Spinal cord (tissue), 10 donors: ENCODE measurements around the gene APOA4. TPM values are rescaled to one million over a fixed set of nuclear protein-coding genes. Genes with fewer than 3 reads are reported as not detected.
A peak's percentile ranks its signal among the peaks of the same experiment; 100 is the strongest.
"Not testable (repeated sequence)": the region's sequence is repeated elsewhere in the genome, so short reads cannot be mapped to it uniquely, and the experiment has no call there.

Source experiments
- DNase-seq, 6 donors: peaks; one replicate each; pipeline versions ENCODE4 v3.0.0 to v3.0.0-alpha.2; 2013 to 2015; ENCODE audit warnings: low spot score in 6 of 6, low read depth in 4 of 6
- H3K27ac ChIP-seq: one replicate; pipeline ENCODE4 v1.5.1; 2013; ENCODE audit warnings: low read depth, low read length, control low read depth
- H3K27me3 ChIP-seq: one replicate; pipeline ENCODE4 v1.6.1; 2013; ENCODE audit warnings: low read length; ENCODE audit not compliant: control insufficient read depth, insufficient read depth
- H3K36me3 ChIP-seq: one replicate; pipeline ENCODE4 v1.6.1; 2013; ENCODE audit warnings: low read length; ENCODE audit not compliant: control insufficient read depth, insufficient read depth
- H3K4me1 ChIP-seq: one replicate; pipeline ENCODE4 v1.6.1; 2013; ENCODE audit warnings: low read length; ENCODE audit not compliant: control insufficient read depth, insufficient read depth
- H3K4me3 ChIP-seq: one replicate; pipeline ENCODE4 v1.5.1; 2013; ENCODE audit warnings: low read depth, low read length, control low read depth
- H3K9me3 ChIP-seq: one replicate; pipeline ENCODE4 v1.6.1; 2013; ENCODE audit warnings: low read length; ENCODE audit not compliant: control insufficient read depth, insufficient read depth
- WGBS: methylation state at CpG from one replicate; pipeline ENCODE4 v1.1.5; 2013; ENCODE audit warnings: missing lambda C conversion rate; ENCODE audit not compliant: insufficient coverage; 5-methylcytosine and 5-hydroxymethylcytosine counted together
- polyA plus RNA-seq, 2 donors: library from polyadenylated mRNA; unstranded; fragments of 120-200 nt; gene quantifications; one replicate each; pipeline ENCODE4 v1.2.1, GENCODE V29; 2013; ENCODE audit not compliant: insufficient read length in 2 of 2
- total RNA-seq, 2 donors: library from RNA; depleted of rRNA in 1 of 2; stranded (reverse); fragments of 120-200 nt in 1 of 2; fragments of >200 nt in 1 of 2; gene quantifications; one replicate each; pipeline versions ENCODE4 v1.2.3 to v1.2.4, GENCODE V29; 2013 to 2014
- donor health status: healthy.

The APOA4 gene
- total and polyA plus RNA-seq, 4 donors, result not detected

- Histone ChIP-seq H3K27ac (no peak overlapping the region), H3K4me1 (peaks cover 39% of the 10 kb centered on the region), H3K36me3 (peaks cover 10% of the 10 kb centered on the region), H3K9me3 (no peaks in the 10 kb centered on the region), H3K27me3 (no peaks in the 10 kb centered on the region), H3K4me3 (no peak overlapping the region)
- 40% methylated on average over 4 of the region's 6 CpGs for WGBS
- peak in 1 of 6 donors; percentile 10 for DNase-seq
Measured at GRCh38 chr11:116840224-116840745, 17.2 kb upstream of the APOA4 start.

GRCh38 chr11:116838321-116839084, 15.4 kb upstream of the APOA4 start:
- H3K9me3 ChIP-seq, result no peaks in the 10 kb centered on the region
- H3K27ac ChIP-seq, result peak overlapping the region; percentile 82
- peaks cover 49% of the 10 kb centered on the region for H3K4me1 ChIP-seq
- no peaks in the 10 kb centered on the region for H3K27me3 ChIP-seq
- peaks cover under 1% of the 10 kb centered on the region for H3K36me3 ChIP-seq
- DNase-seq, result no peak
- no peak overlapping the region for H3K4me3 ChIP-seq
- WGBS, result 87% methylated on average over 4 of the region's 6 CpGs

GRCh38 chr11:116837231-116838091, 14.4 kb upstream of the APOA4 start, which contains the start of gene APOA1:
Gene APOA1, minus strand, starts transcription at chr11:116837622. Its CDS starts 235 bp downstream, at chr11:116837387.
- Histone ChIP-seq H3K36me3 (no peaks in the 10 kb centered on the region), H3K9me3 (no peaks in the 10 kb centered on the region), H3K4me1 (peaks cover 49% of the 10 kb centered on the region), H3K27me3 (no peaks in the 10 kb centered on the region), H3K27ac (peak within 1 kb of the TSS; percentile 82), H3K4me3 (no peak within 1 kb of the TSS)
- WGBS, result 82% methylated on average over 14 of the region's 19 CpGs
- peak in 1 of 6 donors; percentile 33 for DNase-seq

GRCh38 chr11:116836632-116836991, 13.5 kb upstream of the APOA4 start:
- WGBS, result 93% methylated on average over 7 of the region's 7 CpGs
- no peak overlapping the region for H3K4me3 ChIP-seq
- peaks cover 49% of the 10 kb centered on the region for H3K4me1 ChIP-seq
- H3K36me3 ChIP-seq, result no peaks in the 10 kb centered on the region
- no peak for DNase-seq
- no peaks in the 10 kb centered on the region for H3K9me3 ChIP-seq
- H3K27me3 ChIP-seq, result no peaks in the 10 kb centered on the region
- peak overlapping the region; percentile 82 for H3K27ac ChIP-seq

- H3K27ac ChIP-seq, result peak overlapping the region; percentile 82
- no peaks in the 10 kb centered on the region for H3K27me3 ChIP-seq
- 11% methylated on average over 57 of the region's 57 CpGs for WGBS
- H3K4me3 ChIP-seq, result peak overlapping the region; percentile 27
- peaks cover 45% of the 10 kb centered on the region for H3K4me1 ChIP-seq
- no peaks in the 10 kb centered on the region for H3K36me3 ChIP-seq
- no peaks in the 10 kb centered on the region for H3K9me3 ChIP-seq
- DNase-seq, result peak; percentile 81 to 98 (median 88)
Measured at GRCh38 chr11:116835791-116836631, 12.9 kb upstream of the APOA4 start.

GRCh38 chr11:116835042-116835772, 12.1 kb upstream of the APOA4 start:
- no peaks in the 10 kb centered on the region for H3K36me3 ChIP-seq
- no peaks in the 10 kb centered on the region for H3K9me3 ChIP-seq
- peak in 1 of 6 donors; percentile 7 for DNase-seq
- peak overlapping the region; percentile 82 for H3K27ac ChIP-seq
- H3K4me1 ChIP-seq, result peaks cover 37% of the 10 kb centered on the region
- H3K4me3 ChIP-seq, result peak overlapping the region; percentile 27
- 45% methylated on average over 26 of the region's 28 CpGs for WGBS
- H3K27me3 ChIP-seq, result no peaks in the 10 kb centered on the region

- H3K36me3 ChIP-seq, H3K9me3 ChIP-seq, H3K27me3 ChIP-seq, DNase-seq, H3K4me3 ChIP-seq: not testable (repeated sequence)
- 93% methylated on average over 12 of the region's 13 CpGs for WGBS
- H3K27ac ChIP-seq, result peak overlapping the region; percentile 82
- H3K4me1 ChIP-seq, result peaks cover 40% of the 10 kb centered on the region
Measured at GRCh38 chr11:116834535-116835041, 11.5 kb upstream of the APOA4 start.

- 97% methylated on average over 13 of the region's 14 CpGs for WGBS
- no peaks in the 10 kb centered on the region for H3K36me3 ChIP-seq
- H3K27ac ChIP-seq, result no peak overlapping the region
- H3K9me3 ChIP-seq, result no peaks in the 10 kb centered on the region
- no peaks in the 10 kb centered on the region for H3K27me3 ChIP-seq
- DNase-seq, result no peak
- no peak overlapping the region for H3K4me3 ChIP-seq
- H3K4me1 ChIP-seq, result peaks cover 44% of the 10 kb centered on the region
Measured at GRCh38 chr11:116833816-116834534, 10.9 kb upstream of the APOA4 start.
